VCaP (cell line): Measurements from ENCODE around the gene ISL2.

Source experiments
- H3K27ac ChIP-seq: fragments of 450-650 bp; 2 replicates; pipeline ENCODE4 v1.5.1; 2017
- TF ChIP-seq, protein P1 (sequence below): fragments of 450-650 bp; conservative IDR thresholded peaks from 2 replicates; pipeline ENCODE4 v1.5.1; 2017; ENCODE audit warnings: mild to moderate bottlenecking, moderate library complexity

ISL2 gene

DNA sequence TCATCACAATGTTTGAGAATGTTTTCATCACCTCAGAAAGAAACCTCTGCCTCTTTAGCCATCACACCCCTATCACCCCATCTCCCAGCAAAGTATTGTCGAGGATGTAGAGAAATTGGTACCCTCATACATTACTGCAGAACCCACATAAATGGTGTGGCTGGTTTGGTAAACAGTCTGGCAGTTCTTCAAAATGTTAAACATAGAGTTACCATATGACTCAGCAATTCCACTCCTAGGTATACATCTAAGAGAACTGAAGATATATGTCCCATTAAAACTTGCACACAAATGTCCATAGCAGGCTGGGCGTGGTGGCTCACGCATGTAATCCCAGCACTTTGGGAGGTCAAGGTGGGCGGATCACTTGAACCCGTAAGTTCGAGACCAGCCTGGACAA lies 16.6 kb upstream of the ISL2 start:
- H3K27ac ChIP-seq: no peak overlapping the region
- TF ChIP-seq, protein P1, sequence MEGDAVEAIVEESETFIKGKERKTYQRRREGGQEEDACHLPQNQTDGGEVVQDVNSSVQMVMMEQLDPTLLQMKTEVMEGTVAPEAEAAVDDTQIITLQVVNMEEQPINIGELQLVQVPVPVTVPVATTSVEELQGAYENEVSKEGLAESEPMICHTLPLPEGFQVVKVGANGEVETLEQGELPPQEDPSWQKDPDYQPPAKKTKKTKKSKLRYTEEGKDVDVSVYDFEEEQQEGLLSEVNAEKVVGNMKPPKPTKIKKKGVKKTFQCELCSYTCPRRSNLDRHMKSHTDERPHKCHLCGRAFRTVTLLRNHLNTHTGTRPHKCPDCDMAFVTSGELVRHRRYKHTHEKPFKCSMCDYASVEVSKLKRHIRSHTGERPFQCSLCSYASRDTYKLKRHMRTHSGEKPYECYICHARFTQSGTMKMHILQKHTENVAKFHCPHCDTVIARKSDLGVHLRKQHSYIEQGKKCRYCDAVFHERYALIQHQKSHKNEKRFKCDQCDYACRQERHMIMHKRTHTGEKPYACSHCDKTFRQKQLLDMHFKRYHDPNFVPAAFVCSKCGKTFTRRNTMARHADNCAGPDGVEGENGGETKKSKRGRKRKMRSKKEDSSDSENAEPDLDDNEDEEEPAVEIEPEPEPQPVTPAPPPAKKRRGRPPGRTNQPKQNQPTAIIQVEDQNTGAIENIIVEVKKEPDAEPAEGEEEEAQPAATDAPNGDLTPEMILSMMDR: no peak

GRCh38 chr15:76321171-76321570 lies 15.4 kb upstream of the ISL2 start:
- TF ChIP-seq, protein P1: no peak
- no peak overlapping the region for H3K27ac ChIP-seq

DNA sequence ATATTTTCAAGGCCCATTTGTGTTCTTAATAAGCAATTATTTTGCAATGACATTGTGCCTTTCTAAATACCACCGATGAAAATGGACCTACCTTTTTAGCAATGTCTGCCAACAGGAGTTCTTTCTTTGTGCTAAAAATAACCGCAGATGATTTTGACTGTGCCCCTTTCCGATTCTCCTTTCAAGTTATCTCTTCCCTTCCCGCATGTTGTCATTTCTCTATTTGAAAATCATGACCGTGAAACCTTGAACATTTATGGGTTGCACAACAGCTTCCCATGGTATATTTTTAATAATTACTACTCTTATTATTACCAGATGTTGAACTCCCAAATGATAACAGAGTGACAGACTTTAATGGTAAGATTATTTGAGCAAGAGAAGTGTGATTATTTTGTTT lies 15.0 kb upstream of the ISL2 start:
- TF ChIP-seq, protein P1: no peak
- H3K27ac ChIP-seq: no peak overlapping the region

DNA sequence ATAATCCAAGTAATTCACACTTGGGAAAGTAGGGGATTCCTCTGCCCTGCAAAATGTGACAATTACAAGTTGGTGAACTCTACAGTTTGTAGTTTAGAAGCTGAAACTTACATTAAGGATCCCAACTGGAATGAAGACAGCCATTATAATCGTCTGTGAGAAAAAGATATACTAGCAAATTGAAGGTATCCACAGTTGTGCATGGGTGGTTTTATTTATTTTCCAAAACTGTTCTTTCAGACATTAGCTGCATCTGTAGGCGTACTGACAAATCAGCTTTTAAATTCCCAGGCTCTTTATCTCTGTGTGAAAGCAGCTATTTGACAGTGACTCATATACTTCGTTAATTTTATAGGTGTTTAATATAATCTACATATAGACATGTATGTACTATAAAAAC lies 12.5 kb upstream of the ISL2 start:
- no peak overlapping the region for H3K27ac ChIP-seq
- TF ChIP-seq, protein P1: no peak

GRCh38 chr15:76325704-76326103 lies 10.9 kb upstream of the ISL2 start:
- H3K27ac ChIP-seq: no peak overlapping the region
- TF ChIP-seq, protein P1: no peak

- no peak overlapping the region for H3K27ac ChIP-seq
- TF ChIP-seq, protein P1: no peak
Measured at GRCh38 chr15:76327191-76328105, 9.1 kb upstream of the ISL2 start.

GRCh38 chr15:76328106-76328696 lies 8.4 kb upstream of the ISL2 start:
- TF ChIP-seq, protein P1: no peak
- H3K27ac ChIP-seq: no peak overlapping the region
